Hematopoietic multipotent progenitor cell treated with erythropoietin and hydrocortisone succinate and interleukin-3 and kit ligand, for 15 days (in vitro differentiated cells): ENCODE data around the gene TNFAIP6.

Experiments used
- DNase-seq: peaks from one replicate; pipeline ENCODE4 v3.0.0-alpha.2; 2015; ENCODE audit warnings: low spot score

Gene TNFAIP6

GRCh38 chr2:151422917-151423439 is 65.6 kb downstream of the TNFAIP6 start:
- DNase-seq, result no peak

- no peak for DNase-seq
Measured at GRCh38 chr2:151423760-151424159, 66.4 kb downstream of the TNFAIP6 start.
